Measurements from ENCODE around the gene RUNX1.

DNA sequence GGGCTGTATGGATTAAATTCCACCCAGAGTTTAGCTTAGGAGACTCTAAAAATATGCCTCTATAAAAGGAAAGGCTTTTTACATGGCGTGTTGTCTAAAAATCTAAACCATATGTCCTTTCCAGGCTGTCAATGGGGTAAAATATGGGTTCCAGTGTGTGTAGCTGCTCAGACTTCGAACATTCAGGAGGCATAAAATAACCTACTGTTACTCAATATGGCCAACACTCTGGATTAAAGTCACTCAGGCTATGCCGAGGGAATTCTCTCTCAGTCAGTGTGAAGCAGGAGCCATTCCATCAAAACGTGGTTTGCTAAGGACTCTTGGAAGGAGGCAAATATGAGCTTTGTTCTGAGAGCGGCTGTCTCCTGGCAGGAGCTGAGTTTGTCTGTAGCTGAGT lies 135.3 kb downstream of the RUNX1 start:
- TF ChIP-seq, protein P1, sequence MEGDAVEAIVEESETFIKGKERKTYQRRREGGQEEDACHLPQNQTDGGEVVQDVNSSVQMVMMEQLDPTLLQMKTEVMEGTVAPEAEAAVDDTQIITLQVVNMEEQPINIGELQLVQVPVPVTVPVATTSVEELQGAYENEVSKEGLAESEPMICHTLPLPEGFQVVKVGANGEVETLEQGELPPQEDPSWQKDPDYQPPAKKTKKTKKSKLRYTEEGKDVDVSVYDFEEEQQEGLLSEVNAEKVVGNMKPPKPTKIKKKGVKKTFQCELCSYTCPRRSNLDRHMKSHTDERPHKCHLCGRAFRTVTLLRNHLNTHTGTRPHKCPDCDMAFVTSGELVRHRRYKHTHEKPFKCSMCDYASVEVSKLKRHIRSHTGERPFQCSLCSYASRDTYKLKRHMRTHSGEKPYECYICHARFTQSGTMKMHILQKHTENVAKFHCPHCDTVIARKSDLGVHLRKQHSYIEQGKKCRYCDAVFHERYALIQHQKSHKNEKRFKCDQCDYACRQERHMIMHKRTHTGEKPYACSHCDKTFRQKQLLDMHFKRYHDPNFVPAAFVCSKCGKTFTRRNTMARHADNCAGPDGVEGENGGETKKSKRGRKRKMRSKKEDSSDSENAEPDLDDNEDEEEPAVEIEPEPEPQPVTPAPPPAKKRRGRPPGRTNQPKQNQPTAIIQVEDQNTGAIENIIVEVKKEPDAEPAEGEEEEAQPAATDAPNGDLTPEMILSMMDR (IDR thresholded peaks at IDR 0.05; ENCODE audit: low read depth, low read length), result no peak
- TF ChIP-seq EZH2phosphoT487 (IDR thresholded peaks at IDR 0.05; ENCODE audit: low read depth), result no peak
